ENCODE results near the gene CACNA1H.
A peak's percentile ranks its signal among the peaks of the same experiment; 100 is the strongest.
"Not testable (repeated sequence)": the region's sequence is repeated elsewhere in the genome, so short reads cannot be mapped to it uniquely, and the experiment has no call there.

CACNA1H gene

DNA sequence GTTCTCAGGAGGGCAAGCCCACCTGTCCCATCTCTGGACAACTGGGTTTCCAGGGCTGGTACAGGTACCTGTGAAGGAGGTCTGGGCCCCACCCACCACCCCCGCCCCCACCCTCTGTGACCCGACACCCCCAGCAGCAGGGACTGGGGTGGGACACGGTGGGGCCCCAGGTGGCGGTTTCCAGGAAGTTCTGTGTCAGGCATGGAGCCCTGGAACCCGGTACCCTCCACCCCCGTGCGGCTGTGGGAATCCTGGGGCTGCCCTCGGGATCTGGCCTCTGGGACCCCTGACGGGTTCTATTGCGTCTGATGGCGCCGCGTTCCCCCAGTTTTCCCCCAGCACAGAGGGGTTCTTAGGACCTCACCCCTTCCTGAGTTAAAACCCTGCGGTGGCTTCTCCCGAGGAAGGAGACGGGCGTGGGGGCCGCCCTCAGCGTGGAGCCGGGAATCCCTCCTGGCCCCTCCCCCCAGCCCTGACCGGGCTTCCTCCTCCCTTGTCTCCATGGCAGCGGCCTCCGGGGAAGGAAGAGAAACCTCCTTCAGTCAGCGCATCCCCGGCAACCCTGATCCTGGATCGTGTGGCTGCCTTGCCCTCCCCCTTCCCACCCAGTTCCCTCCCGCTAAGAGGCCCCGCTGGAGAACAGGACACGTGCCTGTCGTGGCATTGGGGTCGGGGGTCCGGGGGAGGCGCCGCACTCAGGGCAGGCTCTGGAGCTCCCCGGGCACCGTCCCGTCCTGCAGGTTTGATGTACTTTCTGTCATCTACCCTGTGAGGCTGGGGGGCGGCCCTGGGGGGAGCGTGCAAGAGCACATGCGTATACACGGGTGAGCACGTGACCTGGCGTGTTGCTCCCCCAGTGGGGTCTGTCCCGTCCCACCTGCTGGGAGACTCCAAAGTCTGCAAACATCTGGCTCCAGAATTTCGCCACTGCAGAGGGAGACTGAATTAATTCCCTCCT lies 30.3 kb downstream of the CACNA1H start:
- H3K4me3 ChIP-seq (replicated peaks; ENCODE audit: low read depth, low read length) = no peak overlapping the region
- TF ChIP-seq, protein P1, sequence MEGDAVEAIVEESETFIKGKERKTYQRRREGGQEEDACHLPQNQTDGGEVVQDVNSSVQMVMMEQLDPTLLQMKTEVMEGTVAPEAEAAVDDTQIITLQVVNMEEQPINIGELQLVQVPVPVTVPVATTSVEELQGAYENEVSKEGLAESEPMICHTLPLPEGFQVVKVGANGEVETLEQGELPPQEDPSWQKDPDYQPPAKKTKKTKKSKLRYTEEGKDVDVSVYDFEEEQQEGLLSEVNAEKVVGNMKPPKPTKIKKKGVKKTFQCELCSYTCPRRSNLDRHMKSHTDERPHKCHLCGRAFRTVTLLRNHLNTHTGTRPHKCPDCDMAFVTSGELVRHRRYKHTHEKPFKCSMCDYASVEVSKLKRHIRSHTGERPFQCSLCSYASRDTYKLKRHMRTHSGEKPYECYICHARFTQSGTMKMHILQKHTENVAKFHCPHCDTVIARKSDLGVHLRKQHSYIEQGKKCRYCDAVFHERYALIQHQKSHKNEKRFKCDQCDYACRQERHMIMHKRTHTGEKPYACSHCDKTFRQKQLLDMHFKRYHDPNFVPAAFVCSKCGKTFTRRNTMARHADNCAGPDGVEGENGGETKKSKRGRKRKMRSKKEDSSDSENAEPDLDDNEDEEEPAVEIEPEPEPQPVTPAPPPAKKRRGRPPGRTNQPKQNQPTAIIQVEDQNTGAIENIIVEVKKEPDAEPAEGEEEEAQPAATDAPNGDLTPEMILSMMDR (IDR thresholded peaks at IDR 0.05; ENCODE audit: low read length, missing control alignments) = no peak
- peak; percentile 71 for DNase-seq (ENCODE audit: low read depth)

GRCh38 chr16:1184156-1184868 lies 31.4 kb downstream of the CACNA1H start:
- TF ChIP-seq, protein P1 (IDR thresholded peaks at IDR 0.05; ENCODE audit: low read length, missing control alignments) = no peak
- no peak for DNase-seq (ENCODE audit: low read depth)
- no peak overlapping the region for H3K4me3 ChIP-seq (replicated peaks; ENCODE audit: low read depth, low read length)

GRCh38 chr16:1184980-1185379 lies 32.1 kb downstream of the CACNA1H start:
- TF ChIP-seq, protein P1 (IDR thresholded peaks at IDR 0.05; ENCODE audit: low read length, missing control alignments) = no peak
- H3K4me3 ChIP-seq (replicated peaks; ENCODE audit: low read depth, low read length) = no peak overlapping the region
- DNase-seq (ENCODE audit: low read depth) = no peak

DNA sequence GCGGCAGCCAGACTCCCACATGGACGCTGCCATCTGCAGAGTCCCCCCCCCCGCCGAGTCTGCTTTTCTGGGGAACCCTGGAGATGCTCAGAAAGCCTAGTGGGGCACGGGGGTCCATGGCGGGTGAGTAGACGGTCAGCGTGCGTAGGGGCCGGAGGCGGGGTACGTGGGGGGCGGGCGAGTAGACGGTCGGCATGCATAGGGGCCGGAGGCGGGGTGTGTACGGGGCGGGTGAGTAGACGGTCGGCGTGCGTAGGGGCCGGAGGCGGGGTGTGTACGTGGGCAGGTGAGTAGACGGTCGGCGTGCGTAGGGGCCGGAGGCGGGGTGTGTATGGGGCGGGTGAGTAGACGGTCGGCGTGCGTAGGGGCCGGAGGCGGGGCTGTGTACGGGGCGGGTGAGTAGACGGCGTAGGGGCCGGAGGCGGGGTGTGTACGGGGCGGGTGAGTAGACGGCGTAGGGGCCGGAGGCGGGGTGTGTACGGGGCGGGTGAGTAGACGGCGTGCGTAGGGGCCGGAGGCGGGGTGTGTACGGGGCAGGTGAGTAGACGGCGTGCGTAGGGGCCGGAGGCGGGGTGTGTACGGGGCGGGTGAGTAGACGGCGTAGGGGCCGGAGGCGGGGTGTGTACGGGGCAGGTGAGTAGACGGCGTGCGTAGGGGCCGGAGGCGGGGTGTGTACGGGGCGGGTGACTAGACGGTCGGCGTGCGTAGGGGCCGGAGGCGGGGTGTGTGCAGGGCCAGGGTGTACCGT lies 32.7 kb downstream of the CACNA1H start:
- not testable (repeated sequence) for DNase-seq (ENCODE audit: low read depth); H3K4me3 ChIP-seq (replicated peaks; ENCODE audit: low read depth, low read length)

DNA sequence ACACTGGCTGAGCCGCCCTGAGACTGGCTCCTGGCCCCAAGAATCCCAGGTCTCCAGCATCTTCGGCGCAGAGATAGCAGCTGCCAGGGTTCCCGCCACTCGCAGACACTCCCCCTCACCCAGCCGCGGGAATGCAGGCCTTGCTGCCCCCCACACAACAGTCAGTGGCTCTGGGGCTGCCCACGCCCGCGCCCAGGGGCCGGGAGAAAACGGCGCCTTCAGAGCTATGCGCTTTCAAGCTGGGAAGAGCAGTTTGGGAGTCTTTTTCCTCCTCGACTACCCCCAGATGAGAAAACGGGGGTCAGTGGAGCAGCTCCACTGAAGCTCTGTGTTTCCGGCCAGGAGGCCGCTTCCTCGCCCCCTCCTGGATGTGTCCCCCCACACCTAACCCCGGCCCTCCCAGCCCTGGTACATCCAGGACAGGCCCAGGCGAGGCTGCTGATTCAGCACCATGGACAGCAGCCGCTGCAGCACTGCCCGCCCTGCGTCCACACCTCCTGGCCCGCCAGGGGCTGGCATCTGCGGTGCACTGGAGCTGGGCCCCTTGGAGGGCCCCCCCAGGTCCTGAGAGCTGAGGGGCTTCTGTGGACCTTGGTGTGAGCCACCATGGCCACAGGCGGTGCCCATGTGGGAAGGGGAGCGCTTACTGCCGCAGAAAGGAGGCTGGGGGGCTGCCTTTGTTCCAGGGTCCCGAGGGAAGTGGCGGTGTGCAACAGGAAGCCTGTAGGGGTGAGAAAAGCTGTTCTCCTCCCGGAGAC lies 35.7 kb downstream of the CACNA1H start:
- TF ChIP-seq, protein P1 (IDR thresholded peaks at IDR 0.05; ENCODE audit: low read length, missing control alignments) = no peak
- peak; percentile 51 for DNase-seq (ENCODE audit: low read depth)
- no peak overlapping the region for H3K4me3 ChIP-seq (replicated peaks; ENCODE audit: low read depth, low read length)

DNA sequence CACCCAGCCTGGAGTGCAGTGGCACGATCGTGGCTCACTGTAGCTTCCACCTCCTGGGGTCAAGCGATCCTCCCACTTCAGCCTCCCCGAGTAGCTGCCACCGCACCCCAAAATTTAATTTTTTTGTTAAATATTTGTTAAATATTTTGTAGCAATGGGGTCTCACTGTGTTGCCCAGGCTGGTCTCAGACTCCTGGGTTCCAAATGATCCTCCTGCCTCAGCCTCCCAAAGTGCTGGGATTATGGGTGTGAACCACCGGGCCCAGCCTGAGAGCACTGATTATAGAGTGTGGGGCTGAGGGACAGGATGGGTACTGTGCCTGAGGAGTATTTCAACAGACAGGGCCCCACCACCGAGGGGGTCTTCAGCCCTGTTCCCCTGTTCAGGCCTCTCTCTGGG lies 36.5 kb downstream of the CACNA1H start:
- H3K4me3 ChIP-seq (replicated peaks; ENCODE audit: low read depth, low read length) = no peak overlapping the region
- TF ChIP-seq, protein P1 (IDR thresholded peaks at IDR 0.05; ENCODE audit: low read length, missing control alignments) = no peak
- DNase-seq (ENCODE audit: low read depth) = no peak

GRCh38 chr16:1190789-1191188 lies 37.9 kb downstream of the CACNA1H start:
- not testable (repeated sequence) for H3K4me3 ChIP-seq (replicated peaks; ENCODE audit: low read depth, low read length); DNase-seq (ENCODE audit: low read depth)
